GM18951 (cell line): Measurements from ENCODE around the gene ZNF277.
"Not testable (repeated sequence)": the region's sequence is repeated elsewhere in the genome, so short reads cannot be mapped to it uniquely, and the experiment has no call there.

ENCODE experiments used
- POLR2A ChIP-seq: IDR thresholded peaks from 4 replicates; pipeline ENCODE4 v1.6.1; 2011; ENCODE audit warnings: mild to moderate bottlenecking; ENCODE audit not compliant: insufficient read length, insufficient read depth; ENCODE audit errors: extremely low read depth
- in situ Hi-C: fragments of 300-500 bp; cut with MboI; formaldehyde crosslinking; loops from one replicate; pipeline ENCODE4 v1.12.0; 2022; ENCODE audit warnings: low sequenced_read_pairs, mixed read lengths, inconsistent platforms; ENCODE audit not compliant: unreplicated experiment

Gene ZNF277

GRCh38 chr7:112385516-112385915 lies 179.0 kb downstream of the ZNF277 start:
- no peak for TF ChIP-seq POLR2A
- in situ Hi-C loops = no loop called here

- in situ Hi-C loops = no loop called here
- TF ChIP-seq POLR2A = no peak
Observed at GRCh38 chr7:112386619-112387018, 180.1 kb downstream of the ZNF277 start.

- no peak for TF ChIP-seq POLR2A
Observed at GRCh38 chr7:112390167-112390566, 183.7 kb downstream of the ZNF277 start.

DNA sequence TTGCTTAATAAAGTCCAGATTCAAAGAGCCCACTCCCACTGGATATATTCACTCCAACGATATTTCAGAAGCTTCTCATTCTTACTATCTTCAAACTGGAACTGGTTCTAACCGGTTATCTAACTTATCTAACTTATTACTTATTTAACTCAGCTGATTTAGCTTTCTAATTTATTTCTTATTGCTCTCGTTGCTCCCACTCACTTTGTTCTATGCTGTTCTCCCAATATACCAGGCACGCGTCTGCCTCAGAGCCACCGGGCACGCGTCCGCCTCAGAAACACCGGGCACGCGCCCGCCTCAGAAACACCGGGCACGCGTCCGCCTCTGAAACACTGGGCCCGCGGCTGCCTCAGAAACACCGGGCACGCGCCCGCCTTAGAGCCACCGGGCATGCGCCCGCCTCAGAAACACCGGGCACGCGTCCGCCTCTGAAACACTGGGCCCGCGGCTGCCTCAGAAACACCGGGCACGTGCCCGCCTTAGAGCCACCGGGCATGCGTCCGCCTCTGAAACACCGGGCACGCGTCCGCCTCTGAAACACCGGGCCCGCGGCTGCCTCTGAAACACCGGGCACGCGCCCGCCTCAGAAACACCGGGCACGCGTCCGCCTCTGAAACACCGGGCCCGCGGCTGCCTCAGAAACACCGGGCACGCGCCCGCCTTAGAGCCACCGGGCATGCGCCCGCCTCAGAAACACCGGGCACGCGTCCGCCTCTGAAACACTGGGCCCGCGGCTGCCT lies 184.8 kb downstream of the ZNF277 start:
- in situ Hi-C loops = not testable (repeated sequence)

More at GRCh38 chr7:112390167-112390566, 183.7 kb downstream of the ZNF277 start:
- in situ Hi-C loops = no loop called here

- in situ Hi-C loops = not testable (repeated sequence)
Observed at GRCh38 chr7:112391841-112392286, 185.4 kb downstream of the ZNF277 start.
